ENCODE data around the gene OR5K4. TPM values are rescaled to one million over a fixed set of nuclear protein-coding genes. Genes with fewer than 3 reads are reported as not detected.

Gene OR5K4
- total RNA-seq, 4 donors from 2014 or later, result not detected

DNA sequence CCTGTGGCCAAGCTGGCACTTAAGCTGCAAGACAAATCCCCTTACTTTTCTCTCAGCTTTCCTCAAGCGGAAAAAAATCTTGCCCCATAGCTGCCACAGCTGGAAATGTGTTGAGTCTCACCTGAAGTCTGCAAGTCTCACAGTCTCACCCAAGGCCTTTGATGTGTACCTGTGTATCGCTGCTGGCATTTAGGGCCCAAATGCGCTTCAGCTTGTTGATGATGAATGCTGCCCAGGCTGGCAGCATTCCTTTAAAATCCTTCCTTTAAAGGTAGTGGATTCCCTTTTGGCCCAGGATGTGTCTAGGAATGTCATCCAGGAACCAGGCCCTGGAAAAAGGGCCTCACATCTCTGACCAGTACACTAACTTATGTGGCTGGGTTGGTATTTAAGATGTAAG is 7.0 kb downstream of the OR5K4 start:
- Histone ChIP-seq H3K9me3 (peaks cover 0 to 26% (median 12%) of the 10 kb centered on the region in 4 donors), H3K4me3 (no peak overlapping the region), H3K4me1 (no peaks in the 10 kb centered on the region), H3K27ac (replicated peaks in 1 of 4) (no peak overlapping the region), H3K36me3 (no peaks in the 10 kb centered on the region), H3K27me3 (no peaks in the 10 kb centered on the region)
- intact Hi-C loops (cut with DNase I), result no loop called here
- DNase-seq (ENCODE audit: extremely low spot score), result no peak
- no peak for TF ChIP-seq POLR2AphosphoS5 (IDR thresholded peaks at IDR 0.05)
- WGBS, result 96% methylated on average over 3 of the region's 3 CpGs

DNA sequence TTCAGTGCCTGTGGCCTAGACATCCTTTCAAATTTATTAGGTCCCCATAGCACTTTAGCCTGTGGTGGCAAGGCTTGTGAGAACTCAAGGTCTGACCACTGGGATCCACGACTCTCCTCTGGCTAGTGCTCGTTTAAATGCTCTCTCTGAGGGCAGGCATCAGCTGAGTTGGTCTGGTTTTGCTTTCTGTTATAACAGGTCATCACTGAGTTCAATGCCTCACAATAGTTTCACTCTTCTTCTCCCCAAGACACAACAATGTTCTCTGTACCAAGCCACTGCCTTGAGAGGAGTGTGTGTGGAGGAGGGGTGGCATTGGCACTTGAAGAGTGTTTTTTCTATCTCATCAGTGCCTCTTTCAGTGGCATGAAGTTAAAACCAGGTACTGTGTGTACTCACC is 7.6 kb downstream of the OR5K4 start:
- Histone ChIP-seq H3K36me3 (no peaks in the 10 kb centered on the region), H3K4me3 (no peak overlapping the region), H3K4me1 (no peaks in the 10 kb centered on the region), H3K27ac (replicated peaks in 1 of 4) (no peak overlapping the region), H3K27me3 (no peaks in the 10 kb centered on the region), H3K9me3 (peaks cover 0 to 26% (median 12%) of the 10 kb centered on the region in 4 donors)
- no peak for DNase-seq (ENCODE audit: extremely low spot score)
- WGBS, result 73% methylated on average over 2 of the region's 2 CpGs
- intact Hi-C loops (cut with DNase I), result no loop called here
- TF ChIP-seq, protein P1, sequence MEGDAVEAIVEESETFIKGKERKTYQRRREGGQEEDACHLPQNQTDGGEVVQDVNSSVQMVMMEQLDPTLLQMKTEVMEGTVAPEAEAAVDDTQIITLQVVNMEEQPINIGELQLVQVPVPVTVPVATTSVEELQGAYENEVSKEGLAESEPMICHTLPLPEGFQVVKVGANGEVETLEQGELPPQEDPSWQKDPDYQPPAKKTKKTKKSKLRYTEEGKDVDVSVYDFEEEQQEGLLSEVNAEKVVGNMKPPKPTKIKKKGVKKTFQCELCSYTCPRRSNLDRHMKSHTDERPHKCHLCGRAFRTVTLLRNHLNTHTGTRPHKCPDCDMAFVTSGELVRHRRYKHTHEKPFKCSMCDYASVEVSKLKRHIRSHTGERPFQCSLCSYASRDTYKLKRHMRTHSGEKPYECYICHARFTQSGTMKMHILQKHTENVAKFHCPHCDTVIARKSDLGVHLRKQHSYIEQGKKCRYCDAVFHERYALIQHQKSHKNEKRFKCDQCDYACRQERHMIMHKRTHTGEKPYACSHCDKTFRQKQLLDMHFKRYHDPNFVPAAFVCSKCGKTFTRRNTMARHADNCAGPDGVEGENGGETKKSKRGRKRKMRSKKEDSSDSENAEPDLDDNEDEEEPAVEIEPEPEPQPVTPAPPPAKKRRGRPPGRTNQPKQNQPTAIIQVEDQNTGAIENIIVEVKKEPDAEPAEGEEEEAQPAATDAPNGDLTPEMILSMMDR (IDR thresholded peaks at IDR 0.05), result no peak
- no peak for TF ChIP-seq EP300 (IDR thresholded peaks at IDR 0.05)
- TF ChIP-seq POLR2AphosphoS5 (IDR thresholded peaks at IDR 0.05), result no peak
- TF ChIP-seq POLR2A (IDR thresholded peaks at IDR 0.05; ENCODE audit: low read depth), result no peak

DNA sequence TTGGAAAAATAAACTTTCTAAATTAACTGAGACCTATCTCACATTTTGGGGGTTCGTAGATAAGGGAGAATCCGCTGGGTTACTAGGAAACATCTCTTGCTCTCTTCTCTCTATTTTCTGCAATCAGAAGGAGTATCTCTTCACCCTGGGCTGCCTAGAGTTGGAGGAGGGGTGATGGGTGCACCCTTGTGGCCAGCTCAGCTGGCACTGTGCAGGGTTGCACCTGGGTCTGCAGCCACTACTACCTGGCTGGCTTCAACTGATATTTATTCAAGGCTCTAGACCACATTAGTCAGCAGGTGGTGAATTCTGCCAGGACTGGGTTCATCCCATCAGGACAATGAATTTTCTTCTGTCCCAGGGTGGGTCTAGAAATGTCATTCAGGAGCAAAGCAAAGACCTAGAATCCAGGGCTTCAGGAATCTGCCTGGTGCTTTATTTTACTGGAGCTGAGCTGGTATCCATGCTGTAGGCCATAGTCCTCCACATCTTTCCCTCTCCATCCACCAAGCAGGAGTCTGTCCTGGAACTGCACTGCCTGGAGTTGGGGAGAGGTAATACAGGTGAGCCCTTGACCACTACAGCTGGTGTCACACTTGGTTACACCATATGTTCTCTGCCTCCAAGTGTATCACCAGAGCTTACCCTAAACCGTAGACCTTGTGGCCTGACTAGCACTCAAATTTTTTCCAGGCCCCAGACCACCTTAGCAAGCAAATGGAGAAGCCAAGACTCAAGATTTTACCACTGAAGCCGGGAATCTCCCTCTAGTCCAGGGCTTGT is 14.0 kb downstream of the OR5K4 start:
- H3K9me3 ChIP-seq, result no peaks in the 10 kb centered on the region
- H3K4me3 ChIP-seq, result no peak overlapping the region
- intact Hi-C loops (cut with DNase I), result no loop called here
- no peak for DNase-seq (ENCODE audit: extremely low spot score)
- H3K27me3 ChIP-seq, result no peaks in the 10 kb centered on the region
- H3K36me3 ChIP-seq, result no peaks in the 10 kb centered on the region
- TF ChIP-seq EP300 (IDR thresholded peaks at IDR 0.05) (no peak), POLR2A (IDR thresholded peaks at IDR 0.05; ENCODE audit: low read depth) (no peak), POLR2AphosphoS5 (IDR thresholded peaks at IDR 0.05) (no peak)
- TF ChIP-seq, protein P1 (IDR thresholded peaks at IDR 0.05), result no peak
- H3K27ac ChIP-seq (replicated peaks in 1 of 4), result no peak overlapping the region
- 90% methylated on average over 3 of the region's 4 CpGs for WGBS
- no peaks in the 10 kb centered on the region for H3K4me1 ChIP-seq

DNA sequence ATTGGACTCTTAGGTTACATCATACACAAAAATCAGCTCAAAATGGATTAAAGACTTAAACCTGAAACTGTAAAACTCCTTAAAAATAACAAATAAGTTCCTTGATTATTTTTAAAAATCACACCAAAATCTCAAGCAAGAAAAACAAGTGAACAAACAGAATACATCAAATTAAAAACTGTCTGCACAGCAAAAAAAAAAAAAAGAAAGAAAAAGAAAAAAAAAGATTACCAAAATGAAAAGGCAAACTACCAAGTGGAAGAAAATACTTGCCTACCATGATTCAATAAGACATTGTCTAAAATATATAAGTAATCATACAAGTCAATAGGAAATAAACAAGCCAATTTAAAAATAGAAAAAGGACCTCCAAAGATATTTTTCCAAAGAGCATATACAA is 17.5 kb downstream of the OR5K4 start:
- no peaks in the 10 kb centered on the region for H3K36me3 ChIP-seq
- H3K27me3 ChIP-seq, result no peaks in the 10 kb centered on the region
- H3K4me1 ChIP-seq, result no peaks in the 10 kb centered on the region
- H3K9me3 ChIP-seq, result no peaks in the 10 kb centered on the region
- no peak for DNase-seq (ENCODE audit: extremely low spot score)
- intact Hi-C loops (cut with DNase I), result no loop called here
- no peak for TF ChIP-seq EP300 (IDR thresholded peaks at IDR 0.05)
- TF ChIP-seq POLR2AphosphoS5 (IDR thresholded peaks at IDR 0.05), result no peak
- TF ChIP-seq, protein P1 (IDR thresholded peaks at IDR 0.05), result no peak
- TF ChIP-seq POLR2A (IDR thresholded peaks at IDR 0.05; ENCODE audit: low read depth), result no peak
- H3K4me3 ChIP-seq, result no peak overlapping the region
- H3K27ac ChIP-seq (replicated peaks in 1 of 4), result no peak overlapping the region

DNA sequence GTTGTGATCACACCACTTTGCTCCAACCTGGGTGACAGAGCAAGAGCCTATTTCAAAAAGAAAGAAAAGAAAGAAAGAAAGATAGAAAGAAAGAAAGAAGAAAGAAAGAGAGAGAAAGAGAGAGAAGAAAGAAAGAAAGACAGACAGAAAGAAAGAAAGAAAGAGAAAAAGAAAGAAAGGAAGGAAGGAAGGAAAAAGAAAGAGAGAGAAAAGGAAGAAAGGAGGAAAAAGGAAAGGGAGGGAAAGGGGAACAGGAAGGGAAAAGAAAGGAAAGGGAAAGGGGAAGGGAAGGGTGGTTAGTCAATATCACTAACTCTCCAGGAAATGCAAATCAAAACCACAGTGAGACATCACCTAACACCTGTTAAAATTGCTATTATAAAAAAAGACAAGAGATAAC is 18.2 kb downstream of the OR5K4 start:
- TF ChIP-seq POLR2AphosphoS5 (IDR thresholded peaks at IDR 0.05), result no peak
- TF ChIP-seq, protein P1 (IDR thresholded peaks at IDR 0.05), result no peak

More for the DNA sequence above, 18.2 kb downstream of the OR5K4 start:
- no peak overlapping the region for H3K27ac ChIP-seq (replicated peaks in 1 of 4)
- H3K9me3 ChIP-seq, result no peaks in the 10 kb centered on the region
- intact Hi-C loops (cut with DNase I), result no loop called here
- no peaks in the 10 kb centered on the region for H3K27me3 ChIP-seq
- H3K4me3 ChIP-seq, result no peak overlapping the region
- no peaks in the 10 kb centered on the region for H3K36me3 ChIP-seq
- H3K4me1 ChIP-seq, result no peaks in the 10 kb centered on the region
- DNase-seq (ENCODE audit: extremely low spot score), result no peak
